OCI-LY1 (cell line): Measurements from ENCODE around the gene CD247.

ENCODE experiments used
- EZH2 ChIP-seq: fragments of 200-600 bp; sonication (generic), shearing (Covaris generic); IDR thresholded peaks from 2 replicates; pipeline ENCODE4 v1.8.0; 2017; ENCODE audit warnings: borderline replicate concordance, mixed run types, mild to moderate bottlenecking, antibody characterized with exemption, low read length, moderate library complexity, mixed read lengths
- TF ChIP-seq, protein P1 (sequence below): fragments of 200-600 bp; sonication (generic), shearing (Covaris generic); IDR thresholded peaks from 2 replicates; pipeline ENCODE4 v1.5.1; 2017; ENCODE audit warnings: mild to moderate bottlenecking, antibody characterized with exemption, low read length, moderate library complexity, mixed read lengths

- TF ChIP-seq, protein P1, sequence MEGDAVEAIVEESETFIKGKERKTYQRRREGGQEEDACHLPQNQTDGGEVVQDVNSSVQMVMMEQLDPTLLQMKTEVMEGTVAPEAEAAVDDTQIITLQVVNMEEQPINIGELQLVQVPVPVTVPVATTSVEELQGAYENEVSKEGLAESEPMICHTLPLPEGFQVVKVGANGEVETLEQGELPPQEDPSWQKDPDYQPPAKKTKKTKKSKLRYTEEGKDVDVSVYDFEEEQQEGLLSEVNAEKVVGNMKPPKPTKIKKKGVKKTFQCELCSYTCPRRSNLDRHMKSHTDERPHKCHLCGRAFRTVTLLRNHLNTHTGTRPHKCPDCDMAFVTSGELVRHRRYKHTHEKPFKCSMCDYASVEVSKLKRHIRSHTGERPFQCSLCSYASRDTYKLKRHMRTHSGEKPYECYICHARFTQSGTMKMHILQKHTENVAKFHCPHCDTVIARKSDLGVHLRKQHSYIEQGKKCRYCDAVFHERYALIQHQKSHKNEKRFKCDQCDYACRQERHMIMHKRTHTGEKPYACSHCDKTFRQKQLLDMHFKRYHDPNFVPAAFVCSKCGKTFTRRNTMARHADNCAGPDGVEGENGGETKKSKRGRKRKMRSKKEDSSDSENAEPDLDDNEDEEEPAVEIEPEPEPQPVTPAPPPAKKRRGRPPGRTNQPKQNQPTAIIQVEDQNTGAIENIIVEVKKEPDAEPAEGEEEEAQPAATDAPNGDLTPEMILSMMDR = no peak
- no peak for TF ChIP-seq EZH2
These were observed 45.4 kb downstream of the CD247 start for GRCh38 chr1:167472752-167473521.
